DND-41 (cell line): ENCODE data around the gene REEP1.

Experiments
- CTCF ChIP-seq: IDR thresholded peaks from 2 replicates; pipeline ENCODE4 v1.5.1; 2012; ENCODE audit warnings: borderline replicate concordance, low read length, moderate library complexity, mild to moderate bottlenecking; ENCODE audit not compliant: poor library complexity, severe bottlenecking; ENCODE audit errors: extremely low read depth
- EZH2 ChIP-seq: IDR thresholded peaks from 3 replicates; pipeline ENCODE4 v1.6.1; 2012; ENCODE audit warnings: borderline replicate concordance, low read depth, mild to moderate bottlenecking, moderate library complexity, low read length, inconsistent platforms; ENCODE audit not compliant: severe bottlenecking

- TF ChIP-seq CTCF (no peak), EZH2 (no peak)
Measured at GRCh38 chr2:86364894-86365293, 27.5 kb upstream of the REEP1 start.
